Gastroesophageal sphincter (tissue), 3 donors: ENCODE data around the gene PRCP.

Source experiments
- POLR2AphosphoS5 ChIP-seq: sonication (generic); formaldehyde crosslinking; IDR thresholded peaks from one replicate; pipeline ENCODE4 v1.6.1; 2017; ENCODE audit warnings: antibody characterized with exemption
- TF ChIP-seq, protein P1 (sequence below), 4 experiments: fragments of 200-600 bp in 2 of 4; fragments of 450-650 bp in 2 of 4; sonication (generic) in 1 of 4; IDR thresholded peaks; one replicate each; pipeline ENCODE4 v1.5.1; 2017 to 2019; ENCODE audit warnings: antibody characterized with exemption in 4 of 4, mild to moderate bottlenecking in 2 of 4, moderate library complexity in 2 of 4

DNA sequence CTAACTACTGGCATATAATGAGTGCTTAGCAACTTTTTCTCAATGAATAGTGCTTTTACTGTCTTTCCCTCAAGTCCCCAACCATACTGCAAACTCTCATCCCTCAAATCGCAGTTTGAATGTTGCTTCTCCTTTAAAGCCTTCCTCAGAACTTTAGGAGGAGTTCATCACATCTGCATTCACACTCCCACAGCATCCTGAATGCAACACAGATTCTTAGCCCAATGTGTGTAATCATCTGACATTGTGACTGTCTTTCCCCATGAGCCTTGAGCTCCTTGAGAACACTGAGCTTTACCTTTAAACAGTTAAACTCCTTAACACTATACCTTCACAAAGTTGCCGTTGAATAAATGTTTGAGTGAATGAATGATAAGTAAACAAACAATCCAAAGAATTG is 84.8 kb downstream of the PRCP start:
- TF ChIP-seq, protein P1, sequence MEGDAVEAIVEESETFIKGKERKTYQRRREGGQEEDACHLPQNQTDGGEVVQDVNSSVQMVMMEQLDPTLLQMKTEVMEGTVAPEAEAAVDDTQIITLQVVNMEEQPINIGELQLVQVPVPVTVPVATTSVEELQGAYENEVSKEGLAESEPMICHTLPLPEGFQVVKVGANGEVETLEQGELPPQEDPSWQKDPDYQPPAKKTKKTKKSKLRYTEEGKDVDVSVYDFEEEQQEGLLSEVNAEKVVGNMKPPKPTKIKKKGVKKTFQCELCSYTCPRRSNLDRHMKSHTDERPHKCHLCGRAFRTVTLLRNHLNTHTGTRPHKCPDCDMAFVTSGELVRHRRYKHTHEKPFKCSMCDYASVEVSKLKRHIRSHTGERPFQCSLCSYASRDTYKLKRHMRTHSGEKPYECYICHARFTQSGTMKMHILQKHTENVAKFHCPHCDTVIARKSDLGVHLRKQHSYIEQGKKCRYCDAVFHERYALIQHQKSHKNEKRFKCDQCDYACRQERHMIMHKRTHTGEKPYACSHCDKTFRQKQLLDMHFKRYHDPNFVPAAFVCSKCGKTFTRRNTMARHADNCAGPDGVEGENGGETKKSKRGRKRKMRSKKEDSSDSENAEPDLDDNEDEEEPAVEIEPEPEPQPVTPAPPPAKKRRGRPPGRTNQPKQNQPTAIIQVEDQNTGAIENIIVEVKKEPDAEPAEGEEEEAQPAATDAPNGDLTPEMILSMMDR (IDR thresholded peaks at IDR 0.05), result no peak
- TF ChIP-seq POLR2AphosphoS5, result no peak
